ENCODE results near the gene EIPR1. TPM values are rescaled to one million over a fixed set of nuclear protein-coding genes. Genes with fewer than 3 reads are reported as not detected.

The EIPR1 gene
- total and polyA plus RNA-seq, 2 donors (not counting 1 experiment from before 2014, with no cell fraction given): 22.3 to 23.9 TPM

- TF ChIP-seq EZH2 (IDR thresholded peaks at IDR 0.05; ENCODE audit: low read length, missing control alignments): no peak
- TF ChIP-seq CTCF (conservative IDR thresholded peaks at IDR 0.05 in 1 of 2, IDR thresholded peaks at IDR 0.05 in 1 of 2; ENCODE audit: low read depth in 1 of 2, low read length in 2 of 2): no peak
- no peak for DNase-seq (ENCODE audit: low read depth in 2 of 2)
- Histone ChIP-seq H3K9me3 (ENCODE audit: control insufficient read depth, insufficient read depth, low read depth, low read length) (no peaks in the 10 kb centered on the region), H3K4me2 (ENCODE audit: extremely low read depth, insufficient read depth, low read length) (no peak overlapping the region), H3K9ac (ENCODE audit: insufficient read depth, low read length) (no peak overlapping the region), H3K79me2 (ENCODE audit: control insufficient read depth, insufficient read depth, low read length) (no peaks in the 10 kb centered on the region), H3K27me3 (ENCODE audit: control insufficient read depth, insufficient read depth, low read length) (no peaks in the 10 kb centered on the region), H4K20me1 (ENCODE audit: control insufficient read depth, extremely low read depth, insufficient read depth, low read length) (no peaks in the 10 kb centered on the region), H3K36me3 (ENCODE audit: control insufficient read depth, insufficient read depth, low read length) (no peaks in the 10 kb centered on the region), H3K4me3 (replicated peaks in 1 of 4; ENCODE audit: control extremely low read depth in 1 of 4, insufficient read depth in 1 of 4, low read depth in 3 of 4, low read length in 4 of 4) (no peak overlapping the region), H3K27ac (ENCODE audit: insufficient read depth, low read length) (no peak overlapping the region), H3K4me1 (ENCODE audit: control insufficient read depth, extremely low read depth, insufficient read depth, low read length) (no peaks in the 10 kb centered on the region), H2AFZ (ENCODE audit: low read length) (no peak overlapping the region)
Measured at GRCh38 chr2:3270095-3270478, 107.5 kb downstream of the EIPR1 start.

GRCh38 chr2:3269425-3270094 is 108.1 kb downstream of the EIPR1 start:
- Histone ChIP-seq H3K9me3 (ENCODE audit: control insufficient read depth, insufficient read depth, low read depth, low read length) (no peaks in the 10 kb centered on the region), H3K4me1 (ENCODE audit: control insufficient read depth, extremely low read depth, insufficient read depth, low read length) (no peaks in the 10 kb centered on the region), H3K9ac (ENCODE audit: insufficient read depth, low read length) (no peak overlapping the region), H4K20me1 (ENCODE audit: control insufficient read depth, extremely low read depth, insufficient read depth, low read length) (no peaks in the 10 kb centered on the region), H3K79me2 (ENCODE audit: control insufficient read depth, insufficient read depth, low read length) (no peaks in the 10 kb centered on the region), H2AFZ (ENCODE audit: low read length) (no peak overlapping the region), H3K4me2 (ENCODE audit: extremely low read depth, insufficient read depth, low read length) (no peak overlapping the region), H3K4me3 (replicated peaks in 1 of 4; ENCODE audit: control extremely low read depth in 1 of 4, insufficient read depth in 1 of 4, low read depth in 3 of 4, low read length in 4 of 4) (no peak overlapping the region), H3K27me3 (ENCODE audit: control insufficient read depth, insufficient read depth, low read length) (no peaks in the 10 kb centered on the region), H3K27ac (ENCODE audit: insufficient read depth, low read length) (no peak overlapping the region), H3K36me3 (ENCODE audit: control insufficient read depth, insufficient read depth, low read length) (no peaks in the 10 kb centered on the region)
- TF ChIP-seq EZH2 (IDR thresholded peaks at IDR 0.05; ENCODE audit: low read length, missing control alignments) (no peak), CTCF (conservative IDR thresholded peaks at IDR 0.05 in 1 of 2, IDR thresholded peaks at IDR 0.05 in 1 of 2; ENCODE audit: low read depth in 1 of 2, low read length in 2 of 2) (no peak)
- DNase-seq (ENCODE audit: low read depth in 2 of 2): no peak

GRCh38 chr2:3268705-3269029 is 109.0 kb downstream of the EIPR1 start:
- H3K9ac ChIP-seq (ENCODE audit: insufficient read depth, low read length): no peak overlapping the region
- no peak for DNase-seq (ENCODE audit: low read depth in 2 of 2)
- no peak for TF ChIP-seq CTCF (conservative IDR thresholded peaks at IDR 0.05 in 1 of 2, IDR thresholded peaks at IDR 0.05 in 1 of 2; ENCODE audit: low read depth in 1 of 2, low read length in 2 of 2)
- no peak for TF ChIP-seq EZH2 (IDR thresholded peaks at IDR 0.05; ENCODE audit: low read length, missing control alignments)
- no peak overlapping the region for H2AFZ ChIP-seq (ENCODE audit: low read length)
- H3K79me2 ChIP-seq (ENCODE audit: control insufficient read depth, insufficient read depth, low read length): no peaks in the 10 kb centered on the region
- H3K27me3 ChIP-seq (ENCODE audit: control insufficient read depth, insufficient read depth, low read length): no peaks in the 10 kb centered on the region
- H3K36me3 ChIP-seq (ENCODE audit: control insufficient read depth, insufficient read depth, low read length): no peaks in the 10 kb centered on the region
- H4K20me1 ChIP-seq (ENCODE audit: control insufficient read depth, extremely low read depth, insufficient read depth, low read length): no peaks in the 10 kb centered on the region
- no peak overlapping the region for H3K4me2 ChIP-seq (ENCODE audit: extremely low read depth, insufficient read depth, low read length)
- H3K4me3 ChIP-seq (replicated peaks in 1 of 4; ENCODE audit: control extremely low read depth in 1 of 4, insufficient read depth in 1 of 4, low read depth in 3 of 4, low read length in 4 of 4): no peak overlapping the region
- no peaks in the 10 kb centered on the region for H3K4me1 ChIP-seq (ENCODE audit: control insufficient read depth, extremely low read depth, insufficient read depth, low read length)
- H3K27ac ChIP-seq (ENCODE audit: insufficient read depth, low read length): no peak overlapping the region
- no peaks in the 10 kb centered on the region for H3K9me3 ChIP-seq (ENCODE audit: control insufficient read depth, insufficient read depth, low read depth, low read length)
